HG02642 (cell line): ENCODE results near the gene PPIE.
"Not testable (repeated sequence)": the region's sequence is repeated elsewhere in the genome, so short reads cannot be mapped to it uniquely, and the experiment has no call there.

Experiments used
- ATAC-seq: cut with Tn5 transposase; IDR thresholded peaks from one replicate; pipeline ENCODE4 v1.9.1; 2021; ENCODE audit warnings: mild to moderate bottlenecking; ENCODE audit not compliant: unreplicated experiment, poor library complexity

The PPIE gene

GRCh38 chr1:39755965-39756659, 17.4 kb downstream of the PPIE start:
- no peak for ATAC-seq

- ATAC-seq = no peak
Measured at GRCh38 chr1:39757501-39757900, 18.8 kb downstream of the PPIE start.

- ATAC-seq = no peak
Measured at GRCh38 chr1:39758556-39759435, 20.1 kb downstream of the PPIE start.

- no peak for ATAC-seq
Measured at GRCh38 chr1:39759436-39759726, 20.7 kb downstream of the PPIE start.

GRCh38 chr1:39760074-39761008, 21.7 kb downstream of the PPIE start:
- ATAC-seq = no peak

GRCh38 chr1:39761016-39761415, 22.3 kb downstream of the PPIE start:
- no peak for ATAC-seq

GRCh38 chr1:39761557-39762260, 23.0 kb downstream of the PPIE start:
- ATAC-seq = no peak

- no peak for ATAC-seq
Measured at GRCh38 chr1:39762550-39763540, 24.2 kb downstream of the PPIE start.

- not testable (repeated sequence) for ATAC-seq
Measured at GRCh38 chr1:39763619-39764374, 25.1 kb downstream of the PPIE start.

GRCh38 chr1:39764512-39764911, 25.8 kb downstream of the PPIE start:
- not testable (repeated sequence) for ATAC-seq

- ATAC-seq = not testable (repeated sequence)
Measured at GRCh38 chr1:39766466-39766865, 27.8 kb downstream of the PPIE start.

GRCh38 chr1:39769502-39769901, 30.8 kb downstream of the PPIE start:
- not testable (repeated sequence) for ATAC-seq

- not testable (repeated sequence) for ATAC-seq
Measured at GRCh38 chr1:39770100-39771021, 31.7 kb downstream of the PPIE start.

- not testable (repeated sequence) for ATAC-seq
Measured at GRCh38 chr1:39771022-39771532, 32.4 kb downstream of the PPIE start, which contains the start of gene OXCT2. TSS of gene OXCT2 (minus strand) at chr1:39771348. CDS start at chr1:39771255, 93 bp downstream.

GRCh38 chr1:39773369-39773979, 34.8 kb downstream of the PPIE start:
- not testable (repeated sequence) for ATAC-seq

- ATAC-seq = not testable (repeated sequence)
Measured at GRCh38 chr1:39775141-39775540, 36.5 kb downstream of the PPIE start.
